Kasumi-1 (cell line): Measurements from ENCODE around the gene CYTH3.
"Not testable (repeated sequence)": the region's sequence is repeated elsewhere in the genome, so short reads cannot be mapped to it uniquely, and the experiment has no call there.

Source experiments
- DNase-seq, 2 experiments: peaks; one replicate each; lab custom pipeline; 2025; lab: John Stamatoyannopoulos, UW

Gene CYTH3

DNA sequence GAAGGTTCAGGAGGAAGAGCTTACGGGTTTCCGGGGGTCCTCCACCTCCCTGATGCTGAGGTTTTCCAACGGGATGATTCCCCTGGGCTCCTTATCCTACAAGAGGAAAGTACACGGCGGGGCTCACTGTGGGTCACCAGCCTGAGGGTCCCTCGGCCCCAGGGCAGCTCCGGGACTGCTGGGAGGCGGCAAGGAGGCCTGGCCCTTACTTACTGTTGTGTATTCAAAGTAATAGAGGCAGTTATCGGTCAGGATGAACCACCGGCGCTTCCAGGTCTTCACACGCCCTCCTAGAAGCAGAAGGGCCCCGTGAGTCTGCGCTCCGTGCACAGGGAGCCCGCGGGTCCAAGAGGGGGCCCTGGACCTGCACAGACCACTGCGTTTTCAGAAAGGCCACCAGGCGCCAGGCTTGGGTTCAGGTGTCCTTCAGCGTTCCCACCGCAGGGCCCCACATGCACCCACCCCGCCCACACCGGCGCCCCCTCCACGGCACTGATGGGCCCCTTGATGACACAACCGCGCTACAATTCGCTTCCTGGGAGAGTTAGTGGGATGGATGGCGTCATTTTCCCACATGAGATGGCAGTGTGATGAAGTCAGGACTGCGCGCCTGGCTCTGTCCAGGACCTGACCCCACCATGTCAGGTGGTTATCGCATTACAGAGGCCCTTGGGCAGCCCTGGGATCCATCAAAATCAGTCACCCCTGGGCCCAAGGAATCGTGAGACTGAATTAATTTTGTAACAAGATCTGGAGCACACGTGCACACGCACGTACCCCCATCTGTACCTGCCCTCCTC is 106.7 kb downstream of the CYTH3 start:
- no peak for DNase-seq

DNA sequence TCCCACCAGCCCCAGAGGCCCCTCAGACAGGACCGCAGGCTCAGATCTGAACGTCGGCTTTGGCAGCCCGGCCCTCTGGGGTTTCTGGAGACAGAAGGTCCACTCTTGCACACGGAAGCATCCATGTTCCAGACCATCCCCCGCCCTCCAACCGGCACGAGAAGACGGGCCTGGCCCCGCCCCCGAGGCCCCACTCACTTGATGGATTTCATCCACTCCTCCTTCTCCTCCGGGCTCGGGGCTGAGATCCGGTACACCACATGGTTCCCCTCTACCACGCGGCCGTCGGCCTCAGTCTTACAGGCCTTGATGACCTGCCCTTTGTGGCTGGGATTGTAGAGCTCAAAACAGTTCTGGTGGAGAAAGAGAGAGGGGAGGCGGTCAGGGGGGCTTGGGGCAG is 107.3 kb downstream of the CYTH3 start:
- DNase-seq = no peak

DNA sequence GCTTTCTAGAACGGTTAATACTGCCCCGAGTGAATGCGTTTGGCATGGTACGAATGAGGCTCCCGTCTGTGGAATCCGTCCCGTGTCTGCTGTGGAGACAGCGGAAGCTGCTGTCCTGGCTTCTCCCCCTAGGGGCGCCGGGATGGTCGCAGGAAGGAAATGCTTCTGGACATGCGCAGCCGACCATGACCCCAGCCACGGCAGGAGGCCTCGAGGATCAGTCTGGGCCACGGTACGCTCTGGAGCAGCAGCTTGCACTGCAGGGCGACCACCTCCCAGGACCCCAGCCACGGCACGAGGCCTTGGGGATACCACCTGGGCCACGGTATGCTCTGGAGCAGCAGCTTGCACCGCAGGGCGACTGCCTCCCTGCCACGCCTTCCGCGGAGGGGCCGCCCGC is 107.9 kb downstream of the CYTH3 start:
- no peak for DNase-seq

DNA sequence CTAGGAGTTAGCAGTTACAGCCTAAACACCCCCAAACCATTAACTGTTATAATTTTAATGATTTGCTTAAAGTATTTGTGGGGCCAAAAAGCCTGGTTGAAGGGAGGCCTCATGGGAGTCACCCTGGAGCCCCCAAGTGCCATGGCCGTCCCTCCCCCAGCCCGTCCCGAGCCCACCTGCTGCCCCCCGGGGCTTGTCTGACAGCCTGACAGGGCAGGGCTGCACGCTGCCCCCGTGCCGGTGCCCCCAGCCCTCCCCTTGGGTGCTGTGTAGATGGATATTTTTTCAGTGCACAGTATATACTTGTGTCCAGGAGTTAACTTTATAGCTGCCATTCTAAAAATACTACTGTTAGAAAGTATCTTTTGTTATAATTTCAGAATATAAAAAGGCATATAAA is 108.4 kb downstream of the CYTH3 start:
- no peak for DNase-seq

- DNase-seq = no peak
Measured at GRCh38 chr7:6163402-6163801, 109.0 kb downstream of the CYTH3 start.

GRCh38 chr7:6162650-6163366 is 109.6 kb downstream of the CYTH3 start:
- no peak for DNase-seq

DNA sequence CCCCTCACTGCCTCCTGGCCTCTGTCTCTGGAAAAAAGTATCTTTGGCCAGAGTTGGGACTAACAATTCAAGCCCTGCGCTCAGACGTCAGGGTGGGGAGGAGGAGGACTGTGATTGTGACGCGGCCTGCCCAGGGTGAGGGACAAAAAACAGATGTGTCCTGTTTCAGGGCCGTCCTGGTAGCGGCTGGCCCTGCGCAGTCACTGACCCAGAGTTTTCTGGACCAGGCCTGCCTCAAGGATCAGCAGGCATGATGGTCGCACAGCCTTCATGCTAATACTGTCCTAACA is 110.1 kb downstream of the CYTH3 start:
- DNase-seq = no peak

DNA sequence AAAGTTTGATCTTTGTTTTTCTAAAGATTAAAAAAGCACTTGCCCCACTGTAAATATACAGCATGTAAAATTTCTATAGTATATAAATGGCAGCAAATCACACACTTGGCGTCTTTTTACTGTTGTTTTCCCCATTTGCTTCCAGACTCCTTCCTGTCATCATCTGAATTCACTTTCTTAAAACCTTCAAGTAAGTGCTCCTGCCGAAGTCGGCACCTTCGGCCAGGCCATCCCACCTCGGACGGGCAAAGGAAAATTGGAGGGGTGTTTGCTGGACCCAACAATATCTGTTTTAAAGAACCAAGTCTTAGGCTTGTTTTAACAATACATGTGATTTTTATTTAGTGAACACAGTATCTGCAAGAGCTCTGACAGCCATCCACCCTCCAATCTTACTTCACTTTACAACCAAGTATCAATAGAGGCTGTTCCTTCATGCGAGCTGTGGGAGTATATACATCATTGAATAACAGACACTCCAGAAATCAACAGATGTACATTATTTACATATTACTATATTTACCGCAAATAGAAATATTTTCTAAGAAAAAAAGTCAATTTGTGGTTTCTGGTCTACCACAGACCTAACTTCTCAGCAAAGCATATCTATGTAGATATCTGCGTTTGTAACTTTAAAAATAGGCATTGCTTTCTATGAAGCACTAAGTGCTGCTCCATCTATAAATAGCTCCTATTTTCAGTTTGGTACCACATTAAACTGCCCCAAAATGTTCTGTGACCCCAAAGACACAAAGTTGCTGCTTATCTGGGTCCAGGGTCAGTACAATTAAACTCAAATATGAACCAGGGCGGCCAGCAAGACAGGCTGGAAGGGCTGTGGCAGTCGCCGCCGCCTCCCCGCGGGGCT is 110.7 kb downstream of the CYTH3 start:
- no peak for DNase-seq

DNA sequence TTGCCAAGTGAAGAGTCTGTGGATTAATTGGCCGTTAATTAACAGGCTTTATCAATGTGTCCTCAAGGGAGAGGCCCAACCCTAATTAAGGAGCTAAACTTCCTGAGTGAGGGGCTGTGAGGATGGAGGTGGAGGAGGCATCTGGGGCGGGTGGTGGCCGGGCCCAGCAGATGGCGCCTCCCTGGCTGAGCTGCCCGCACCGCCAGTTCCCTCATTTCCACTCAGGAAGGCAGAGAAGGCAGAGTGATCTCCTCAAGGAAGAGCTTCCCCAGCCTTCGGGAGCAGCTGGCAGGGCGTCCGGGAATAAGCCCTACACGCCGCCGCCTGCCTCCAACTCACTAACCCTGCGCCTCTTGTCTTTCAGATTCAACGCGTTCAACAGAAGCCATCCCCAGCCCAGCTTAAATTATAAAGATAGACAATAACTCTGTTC is 112.2 kb downstream of the CYTH3 start:
- no peak for DNase-seq

GRCh38 chr7:6159524-6160031 is 112.8 kb downstream of the CYTH3 start:
- DNase-seq = no peak

GRCh38 chr7:6159097-6159483 is 113.3 kb downstream of the CYTH3 start:
- DNase-seq = no peak

DNA sequence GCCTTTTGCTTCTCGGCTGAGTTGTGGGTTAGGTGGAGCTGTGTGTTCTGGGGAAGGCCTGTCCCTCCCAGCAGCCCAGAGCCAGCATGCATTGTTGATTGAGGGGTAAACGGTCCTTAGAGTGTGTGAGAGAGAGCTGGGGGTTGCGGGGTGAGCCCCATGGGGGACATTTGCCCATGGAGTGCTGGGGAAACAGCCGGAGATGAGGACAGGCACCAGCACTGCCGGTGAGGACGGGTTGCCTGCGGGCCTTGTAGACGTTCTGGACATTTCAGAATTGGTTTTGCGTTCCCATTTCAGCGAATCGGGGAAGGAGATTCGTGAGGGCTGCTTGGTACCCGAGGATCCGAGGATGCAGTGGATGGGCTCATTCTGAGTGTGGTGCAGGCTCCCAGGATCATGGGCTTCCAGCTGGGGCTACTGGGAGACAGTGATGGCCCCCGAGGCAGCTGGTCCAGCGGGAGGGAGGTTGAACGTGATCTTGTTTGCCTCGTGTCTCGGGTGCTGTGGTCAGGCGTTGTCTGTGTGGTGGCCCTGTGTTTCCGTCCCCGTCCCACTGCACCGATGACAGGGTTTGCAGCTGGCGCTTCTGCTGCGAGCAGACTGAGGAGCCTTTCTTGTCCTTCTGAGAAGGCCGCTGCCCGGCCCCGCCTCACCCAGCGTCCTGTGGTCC is 113.9 kb downstream of the CYTH3 start:
- DNase-seq = no peak

- DNase-seq = no peak
Measured at GRCh38 chr7:6157685-6158423, 114.6 kb downstream of the CYTH3 start.

DNA sequence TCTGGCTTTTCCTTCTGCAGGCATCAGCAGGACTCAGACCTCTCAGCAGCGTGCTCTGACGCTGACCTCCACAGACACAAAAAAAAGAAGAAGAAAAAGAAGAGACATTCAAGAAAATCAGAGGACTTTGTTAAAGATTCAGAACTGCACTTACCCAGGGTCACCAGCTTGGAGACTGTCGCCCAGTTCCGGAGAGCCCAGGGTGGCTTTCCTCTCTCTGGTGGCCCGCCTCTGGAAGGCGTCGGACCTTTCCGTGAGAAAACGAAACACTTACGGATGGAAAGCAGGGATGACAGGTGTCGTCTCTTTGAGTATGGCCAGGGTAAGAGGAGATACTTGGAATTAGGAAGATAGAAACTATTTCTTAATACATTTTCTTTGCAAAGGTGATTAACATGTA is 115.7 kb downstream of the CYTH3 start:
- no peak for DNase-seq

DNA sequence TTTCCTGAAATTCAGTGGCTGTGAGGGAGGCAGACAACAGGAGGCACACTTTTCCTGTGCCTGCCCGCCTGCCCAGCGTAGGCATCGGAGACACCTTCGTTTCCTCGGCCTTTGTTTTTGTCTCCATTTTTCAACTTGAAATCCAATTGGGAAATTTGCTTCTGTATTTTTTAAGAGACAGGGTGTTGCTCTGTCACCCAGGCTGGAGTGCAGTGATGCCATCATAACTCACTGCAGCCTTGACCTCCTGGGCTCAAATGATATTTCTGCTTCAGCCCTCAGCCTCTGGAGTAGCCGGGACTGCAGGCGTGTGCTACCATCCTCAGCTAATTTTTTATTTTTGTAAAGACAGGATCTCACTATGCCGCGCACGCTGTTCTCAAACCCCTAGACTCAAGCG is 116.8 kb downstream of the CYTH3 start:
- DNase-seq = no peak

GRCh38 chr7:6154542-6155404 is 117.7 kb downstream of the CYTH3 start:
- no peak for DNase-seq

- DNase-seq = no peak
Measured at GRCh38 chr7:6153646-6154541, 118.5 kb downstream of the CYTH3 start.

DNA sequence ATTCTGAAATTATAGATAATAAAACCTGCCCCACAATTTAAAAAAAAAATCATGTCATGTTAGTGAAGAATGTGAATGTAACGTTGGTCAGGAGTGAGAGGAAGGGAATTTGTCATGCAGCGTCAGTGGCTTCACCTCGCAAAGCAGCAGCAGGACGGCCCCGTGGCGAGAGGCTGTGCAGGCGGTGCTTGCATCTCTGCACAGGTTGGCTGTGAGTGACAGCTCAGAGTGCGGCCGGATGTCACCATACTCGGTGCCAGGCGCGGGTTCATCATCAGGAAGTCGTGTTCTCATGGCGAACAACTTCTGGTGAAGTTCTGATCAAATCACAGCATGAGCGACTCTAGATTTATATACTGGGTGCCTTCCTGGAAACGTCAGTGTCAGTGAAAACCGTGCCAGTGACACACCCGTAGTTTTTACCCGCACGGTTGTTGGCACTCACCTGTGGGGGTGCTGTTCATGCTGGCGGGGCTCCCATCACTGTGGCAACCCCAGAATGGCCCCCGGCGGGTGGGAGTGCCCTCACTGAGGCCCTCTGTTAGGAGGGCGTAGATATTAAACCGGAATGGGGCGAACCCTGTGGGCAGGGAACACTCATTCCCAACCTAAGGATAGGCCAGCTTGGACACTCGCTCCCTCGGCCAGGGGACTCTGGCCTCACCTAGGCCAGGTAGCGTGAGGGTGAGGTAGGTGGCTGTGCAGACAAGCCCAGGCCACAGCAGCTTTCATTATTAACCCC is 120.3 kb downstream of the CYTH3 start:
- no peak for DNase-seq

DNA sequence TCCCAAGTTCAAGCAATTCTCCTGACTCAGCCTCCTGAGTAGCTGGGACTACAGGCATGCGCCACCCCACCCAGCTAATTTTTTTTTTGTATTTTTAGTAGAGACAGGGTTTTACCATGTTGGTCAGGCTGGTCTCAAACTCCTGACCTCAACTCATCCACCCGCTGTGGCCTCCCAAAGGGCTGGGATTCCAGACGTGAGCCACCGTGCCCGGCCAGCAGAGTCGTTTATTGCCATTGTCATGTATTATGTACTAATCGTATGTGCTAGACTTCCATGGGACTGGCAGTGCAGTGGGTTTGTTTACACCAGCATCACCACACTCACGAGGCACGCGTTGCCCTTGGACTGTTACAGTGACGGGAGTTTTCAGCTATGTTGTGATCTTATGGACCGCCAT is 120.9 kb downstream of the CYTH3 start:
- DNase-seq = not testable (repeated sequence)
